AG04450 (cell line): Measurements from ENCODE around the gene EZR. TPM values are rescaled to one million over a fixed set of nuclear protein-coding genes. Genes with fewer than 3 reads are reported as not detected.

Source experiments
- CTCF ChIA-PET: fragments of 300-600, 350-600 bp; formaldehyde crosslinking; extraction: SDS; loops from one replicate; lab custom pipeline; 2022; ENCODE audit warnings: antibody characterized with exemption, inconsistent platforms; lab: Charles Lee
- POLR2A ChIA-PET: fragments of 350-600 bp; formaldehyde crosslinking; extraction: SDS; loops from one replicate; lab custom pipeline; 2021; ENCODE audit warnings: antibody characterized with exemption, inconsistent platforms; lab: Yijun Ruan, JAX
- DNase-seq: peaks from one replicate; pipeline ENCODE4 v3.0.0-alpha.2; 2011; ENCODE audit warnings: low read depth, low spot score
- H3K27ac ChIP-seq: one replicate; pipeline ENCODE4 v1.5.1; 2012; ENCODE audit warnings: low read depth, low read length, control low read depth
- H3K27me3 ChIP-seq: one replicate; pipeline ENCODE4 v1.6.0; 2012; ENCODE audit warnings: low read length; ENCODE audit not compliant: control insufficient read depth, insufficient read depth
- H3K4me3 ChIP-seq: 2 replicates; pipeline ENCODE4 v1.5.1; 2011; ENCODE audit warnings: mild to moderate bottlenecking, low read depth, low read length, control low read depth
- H3K9me3 ChIP-seq: 2 replicates; pipeline ENCODE4 v1.5.1; 2012; ENCODE audit warnings: low read length; ENCODE audit not compliant: control insufficient read depth, insufficient read depth
- CTCF ChIP-seq: IDR thresholded peaks from 2 replicates; pipeline ENCODE4 v1.5.1; 2011; ENCODE audit warnings: low read depth, low read length, control low read depth, inconsistent platforms
- polyA plus RNA-seq: library from polyadenylated mRNA; depleted of rRNA; stranded (reverse); fragments of >200 nt; gene quantifications from 2 replicates; pipeline ENCODE4 v1.2.3, GENCODE V29; 2011

The EZR gene
- polyA plus RNA-seq, 1 experiment, result 61.2 TPM

- ChIA-PET CTCF (no interaction called here), POLR2A (no interaction called here)
- H3K27ac ChIP-seq, result peak overlapping the region; percentile 74
- TF ChIP-seq CTCF, result no peak
- no peak overlapping the region for H3K4me3 ChIP-seq
- peak; percentile 79 for DNase-seq
- no peaks in the 10 kb centered on the region for H3K9me3 ChIP-seq
- H3K27me3 ChIP-seq, result no peaks in the 10 kb centered on the region
Observed at GRCh38 chr6:158849899-158850806, 31.0 kb upstream of the EZR start.

GRCh38 chr6:158848490-158848895 is 29.3 kb upstream of the EZR start:
- Histone ChIP-seq H3K9me3 (no peaks in the 10 kb centered on the region), H3K4me3 (no peak overlapping the region), H3K27me3 (no peaks in the 10 kb centered on the region), H3K27ac (no peak overlapping the region)
- ChIA-PET CTCF (no interaction called here), POLR2A (interaction anchor here (0.7 kb wide), 1 partner anchor 27 kb away, joined by 3 read pairs; no protein-coding TSS in a partner anchor)
- TF ChIP-seq CTCF, result no peak
- DNase-seq, result no peak

GRCh38 chr6:158847786-158848185 is 28.6 kb upstream of the EZR start:
- H3K27me3 ChIP-seq, result no peaks in the 10 kb centered on the region
- ChIA-PET CTCF (no interaction called here), POLR2A (interaction anchor here (0.7 kb wide), 1 partner anchor 27 kb away, joined by 3 read pairs; no protein-coding TSS in a partner anchor)
- H3K4me3 ChIP-seq, result no peak overlapping the region
- no peak for TF ChIP-seq CTCF
- DNase-seq, result no peak
- no peak overlapping the region for H3K27ac ChIP-seq
- H3K9me3 ChIP-seq, result no peaks in the 10 kb centered on the region

GRCh38 chr6:158847012-158847529 is 27.9 kb upstream of the EZR start:
- no peak for DNase-seq
- Histone ChIP-seq H3K9me3 (no peaks in the 10 kb centered on the region), H3K27me3 (no peaks in the 10 kb centered on the region), H3K4me3 (no peak overlapping the region), H3K27ac (no peak overlapping the region)
- TF ChIP-seq CTCF, result no peak
- ChIA-PET POLR2A (no interaction called here), CTCF (interaction anchor here (0.6 kb wide), 1 partner anchor 138 kb away, joined by 3 read pairs; no protein-coding TSS in a partner anchor)
